ENCODE results near the gene YPEL3.
"Not testable (repeated sequence)": the region's sequence is repeated elsewhere in the genome, so short reads cannot be mapped to it uniquely, and the experiment has no call there.

Gene YPEL3, protein sequence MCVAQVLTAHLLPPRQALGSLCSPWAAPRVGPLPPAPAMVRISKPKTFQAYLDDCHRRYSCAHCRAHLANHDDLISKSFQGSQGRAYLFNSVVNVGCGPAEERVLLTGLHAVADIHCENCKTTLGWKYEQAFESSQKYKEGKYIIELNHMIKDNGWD

GRCh38 chr16:30096105-30096861 lies at the start of gene YPEL3:
Gene YPEL3 (minus strand): TSS chr16:30096213. CDS start chr16:30095482, 731 bp downstream.
- peak; percentile 86 for DNase-seq

GRCh38 chr16:30145657-30146056 lies 49.6 kb upstream of the YPEL3 start:
- no peak for DNase-seq

- no peak for DNase-seq
Observed at GRCh38 chr16:30144917-30145316, 48.9 kb upstream of the YPEL3 start.

- DNase-seq = no peak
Observed at GRCh38 chr16:30144017-30144416, 48.0 kb upstream of the YPEL3 start.

DNA sequence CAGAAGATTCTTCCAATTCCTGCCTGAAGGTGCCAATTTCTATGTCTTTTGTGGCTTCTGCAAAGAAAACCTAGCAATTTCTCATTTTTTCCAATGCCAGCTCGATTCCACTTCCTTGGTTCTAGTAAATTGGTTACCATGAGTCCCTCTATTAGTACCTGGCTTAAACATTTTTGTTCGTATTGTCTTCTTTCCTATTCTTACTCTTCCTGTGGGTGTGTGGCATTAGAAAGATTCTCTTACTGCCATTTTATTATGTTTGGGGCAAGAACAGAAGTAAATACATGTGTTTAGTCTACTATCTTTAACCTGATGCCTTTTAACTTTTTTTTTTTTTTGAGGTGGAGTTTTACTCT lies 47.3 kb upstream of the YPEL3 start:
- DNase-seq = no peak

DNA sequence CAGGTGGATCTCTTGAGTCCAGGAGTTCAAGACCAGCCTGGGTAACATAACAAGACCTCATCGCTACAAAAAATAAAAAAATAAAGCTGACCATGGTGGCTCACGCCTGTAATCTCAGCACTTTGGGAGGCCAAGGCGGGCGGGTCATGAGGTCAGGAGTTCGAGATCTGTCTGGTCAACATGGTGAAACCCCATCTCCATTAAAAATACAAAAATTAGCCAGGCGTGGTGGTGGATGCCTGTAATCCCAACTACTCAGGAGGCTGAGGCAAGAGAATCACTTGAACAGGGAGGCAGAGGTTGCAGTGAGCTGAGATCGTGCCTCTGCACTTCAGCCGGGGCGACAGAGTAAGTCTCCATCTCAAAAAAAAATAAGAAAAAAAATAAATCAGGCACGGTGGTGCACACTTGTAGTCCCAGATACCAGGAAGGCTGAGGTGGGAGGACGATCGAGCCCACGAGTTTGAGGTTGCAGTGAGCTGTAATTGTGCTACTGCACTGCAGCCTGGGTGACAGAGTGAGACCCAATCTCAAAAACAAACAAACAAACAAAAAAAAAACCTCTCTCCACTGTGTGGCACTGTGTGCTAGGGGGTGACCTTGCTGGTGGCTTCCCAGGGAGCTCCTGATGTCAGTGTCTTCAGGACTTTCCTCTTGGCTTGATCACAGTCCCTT lies 46.8 kb upstream of the YPEL3 start:
- peak; percentile 6 for DNase-seq

DNA sequence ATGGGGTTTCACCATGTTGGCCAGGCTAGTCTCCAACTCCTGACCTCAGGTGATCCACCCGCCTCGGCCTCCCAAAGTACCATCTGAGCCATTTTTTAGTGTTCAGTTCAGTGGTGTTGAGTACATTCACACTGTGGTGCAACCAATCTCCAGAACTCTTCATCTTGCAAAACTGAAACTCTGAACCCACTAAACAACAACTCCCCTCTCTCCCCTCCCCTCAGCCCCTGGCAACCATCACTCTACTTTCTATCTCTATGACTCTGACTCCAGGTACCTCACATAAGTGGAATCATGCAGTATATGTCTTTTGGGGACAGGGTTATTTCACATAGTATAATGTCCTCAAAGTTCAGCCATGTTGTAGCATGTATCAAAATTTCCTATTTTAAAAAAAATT lies 45.7 kb upstream of the YPEL3 start:
- no peak for DNase-seq

GRCh38 chr16:30139583-30140481 lies 43.8 kb upstream of the YPEL3 start:
- no peak for DNase-seq

- DNase-seq = no peak
Observed at GRCh38 chr16:30137897-30138296, 41.9 kb upstream of the YPEL3 start.

DNA sequence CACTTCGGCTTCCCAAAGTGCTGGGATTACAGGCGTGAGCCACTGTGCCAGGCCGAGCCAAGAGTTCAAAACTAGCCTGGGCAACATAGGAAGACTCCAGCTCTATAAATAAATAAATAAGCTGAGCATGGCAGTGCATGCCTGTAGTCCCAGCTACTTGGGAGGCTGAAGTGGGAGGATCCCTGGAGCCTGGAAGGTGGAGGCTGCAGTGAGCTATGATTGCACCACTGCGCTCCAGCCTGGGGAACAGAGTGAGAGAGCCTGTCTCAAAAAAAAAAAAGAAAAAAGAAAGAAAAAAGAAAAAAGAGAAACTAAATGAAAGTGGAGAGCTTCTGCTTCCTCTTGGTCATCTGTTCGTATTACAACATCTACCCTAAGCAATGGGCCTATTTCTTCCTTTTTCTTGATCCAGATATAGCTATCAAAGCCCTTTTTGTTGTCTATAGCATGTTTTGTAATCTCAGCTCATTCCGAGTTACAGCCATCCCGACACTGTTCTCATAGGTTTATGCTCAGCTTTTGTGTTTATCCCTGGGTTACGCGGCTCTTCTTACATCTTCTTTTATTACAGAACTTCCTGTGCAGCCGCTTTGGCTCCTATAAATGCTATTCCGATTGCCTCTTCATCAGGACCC lies 41.1 kb upstream of the YPEL3 start:
- no peak for DNase-seq

GRCh38 chr16:30132591-30132990 lies 36.6 kb upstream of the YPEL3 start:
- no peak for DNase-seq

GRCh38 chr16:30131869-30132475 lies 36.0 kb upstream of the YPEL3 start:
- DNase-seq = no peak

DNA sequence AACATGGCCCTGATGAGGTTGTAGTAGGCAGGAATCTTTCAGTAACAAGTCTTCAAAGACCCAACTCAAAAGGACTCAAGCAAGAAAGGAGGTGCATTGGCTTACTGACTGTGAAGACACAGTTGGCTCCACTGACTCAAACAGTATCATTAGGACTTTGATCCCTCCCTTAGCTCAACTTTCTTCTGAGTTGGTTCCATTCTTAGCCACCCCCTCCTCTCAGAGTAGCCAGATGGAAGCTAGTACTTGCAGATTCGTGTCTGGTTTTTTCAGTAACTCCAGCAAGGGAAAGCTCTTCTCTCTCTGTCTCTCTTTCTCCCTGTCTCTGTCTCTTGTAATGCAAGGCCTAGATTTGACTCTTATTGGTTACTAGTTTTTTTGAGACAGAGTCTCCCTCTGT lies 32.0 kb upstream of the YPEL3 start:
- no peak for DNase-seq

GRCh38 chr16:30125690-30126089 lies 29.7 kb upstream of the YPEL3 start:
- DNase-seq = not testable (repeated sequence)

GRCh38 chr16:30124985-30125379 lies 29.0 kb upstream of the YPEL3 start:
- DNase-seq = no peak

- DNase-seq = peak; percentile 58
Observed at GRCh38 chr16:30122604-30123160, 26.7 kb upstream of the YPEL3 start.

DNA sequence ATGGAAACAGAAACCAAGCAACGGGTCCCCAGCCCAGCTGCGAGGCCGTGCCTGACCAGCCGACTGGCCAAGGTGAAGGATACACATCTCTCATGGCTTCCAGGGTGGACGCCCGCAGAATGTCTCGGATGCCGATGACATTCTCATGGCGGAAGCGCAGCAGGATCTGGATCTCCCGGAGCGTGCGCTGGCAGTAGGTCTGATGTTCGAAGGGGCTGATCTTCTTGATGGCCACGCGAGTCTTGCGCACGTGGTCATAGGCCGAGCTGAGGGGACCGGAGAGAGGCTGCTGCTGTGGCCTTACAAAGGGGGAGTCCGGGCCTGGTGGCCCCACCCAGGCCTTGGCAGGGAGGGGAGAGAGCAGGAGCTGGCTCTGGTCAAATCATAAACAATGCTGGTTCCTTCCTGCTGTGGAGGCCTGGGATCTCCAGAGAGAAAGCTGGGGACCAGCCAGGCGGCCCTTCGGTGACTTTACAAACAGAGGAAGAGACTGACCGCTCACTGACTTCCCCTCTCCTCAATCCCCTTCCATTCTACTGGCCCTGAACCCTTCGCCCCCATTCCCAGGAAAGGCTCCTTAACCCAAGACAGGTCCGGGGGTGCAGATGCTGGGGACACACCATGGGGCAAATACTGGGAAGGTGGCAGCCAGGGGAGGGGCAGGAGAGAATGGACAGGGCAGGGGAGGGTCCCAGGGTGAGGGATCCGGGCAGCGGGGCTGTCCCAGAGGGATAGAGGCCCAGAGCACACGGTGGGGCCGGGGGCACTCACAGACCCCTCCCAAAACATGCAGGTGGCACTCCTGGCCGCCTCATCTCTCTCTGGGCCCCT lies 25.9 kb upstream of the YPEL3 start:
- DNase-seq = peak; percentile 16

DNA sequence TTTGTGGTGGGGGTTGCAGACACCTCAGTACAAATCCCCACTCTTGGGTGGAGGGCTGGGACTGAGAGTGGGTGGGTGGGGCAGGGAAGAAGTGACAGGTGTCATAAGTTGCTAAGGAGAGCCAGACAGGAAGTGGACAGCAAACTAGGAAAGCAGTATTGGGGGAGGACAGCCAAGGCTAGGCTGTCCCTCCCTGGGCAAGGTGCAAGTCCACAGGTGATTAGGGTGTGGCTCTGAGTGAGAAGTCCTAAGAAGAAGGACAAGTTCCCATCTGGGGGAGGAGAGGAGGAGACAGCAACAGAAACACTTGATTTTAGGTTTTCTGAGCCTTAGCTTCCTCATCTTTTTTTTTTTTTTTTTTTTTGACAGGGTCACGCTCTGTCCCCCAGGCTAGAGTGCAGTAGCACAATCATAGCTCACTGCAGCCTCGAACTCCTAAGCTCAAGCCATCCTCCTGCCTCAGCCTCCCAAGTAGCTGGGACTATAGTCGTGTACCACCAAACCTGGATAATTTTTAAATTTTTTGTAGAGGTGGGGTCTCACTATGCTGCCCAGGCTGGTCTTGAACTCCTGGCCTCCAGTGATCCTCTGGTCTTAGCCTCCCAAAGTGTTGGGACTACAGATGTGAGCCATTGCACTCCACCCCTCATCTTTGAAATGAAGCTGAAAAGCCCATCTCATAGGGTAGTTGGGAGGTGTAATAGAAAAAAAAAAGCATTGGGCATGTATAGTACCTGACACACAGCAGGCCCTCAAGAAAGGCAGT lies 24.5 kb upstream of the YPEL3 start:
- DNase-seq = no peak

DNA sequence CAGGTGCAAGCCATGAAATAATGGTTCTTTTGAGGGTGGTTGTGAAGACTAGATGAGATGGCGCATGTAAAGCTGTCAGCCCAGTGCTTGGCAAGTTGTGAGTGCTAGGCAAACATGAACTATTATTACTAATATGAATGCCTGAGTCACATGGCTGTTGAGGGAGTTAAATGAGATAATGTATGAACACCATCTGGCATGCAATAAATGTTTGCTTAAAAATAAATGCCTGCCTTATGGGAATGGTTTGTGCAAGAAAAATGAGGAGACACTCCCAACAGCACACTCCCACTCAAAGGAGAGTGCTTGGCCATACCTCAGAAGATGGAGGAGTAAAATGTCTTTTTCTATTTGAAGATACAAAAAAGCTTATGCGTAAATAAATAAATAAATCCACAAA lies 23.4 kb upstream of the YPEL3 start:
- DNase-seq = no peak

- DNase-seq = no peak
Observed at GRCh38 chr16:30117768-30118167, 21.8 kb upstream of the YPEL3 start.

Data from retina (tissue), 1 donor.